Kidney (tissue), 14 donors: ENCODE measurements around the gene CELF4. TPM values are rescaled to one million over a fixed set of nuclear protein-coding genes. Genes with fewer than 3 reads are reported as not detected.

Source experiments
- DNase-seq, 5 donors: peaks; one replicate each; pipeline ENCODE4 v3.0.0-alpha.2; 2013 to 2020
- FAIRE-seq: peaks from 2 replicates; lab custom pipeline; 2012; peaks lifted over from hg19 to GRCh38; lab: Jason Lieb, UNC
- H3K27ac ChIP-seq, 2 donors: one replicate each; pipeline ENCODE4 v1.7.0; 2013; ENCODE audit warnings: low read depth in 2 of 2, low read length in 2 of 2, inconsistent platforms in 1 of 2
- H3K27me3 ChIP-seq: one replicate; pipeline ENCODE4 v1.7.1; 2013; ENCODE audit warnings: low read length, inconsistent platforms; ENCODE audit not compliant: control insufficient read depth, insufficient read depth
- H3K36me3 ChIP-seq, 3 donors: one replicate each; pipeline versions ENCODE4 v1.7.0 to v1.7.1; 2013; ENCODE audit warnings: low read length in 3 of 3, control low read depth in 1 of 3, inconsistent platforms in 1 of 3; ENCODE audit not compliant: insufficient read depth in 3 of 3, control insufficient read depth in 2 of 3
- H3K4me1 ChIP-seq, 3 donors: one replicate each; pipeline versions ENCODE4 v1.7.0 to v1.7.1; 2013; ENCODE audit warnings: low read length in 3 of 3, inconsistent platforms in 1 of 3, low read depth in 1 of 3; ENCODE audit not compliant: control insufficient read depth in 2 of 3, insufficient read depth in 2 of 3
- H3K4me3 ChIP-seq, 3 donors: one replicate each; pipeline versions ENCODE4 v1.7.0 to v1.8.1; 2013; ENCODE audit warnings: low read length in 3 of 3, control low read depth in 1 of 3, inconsistent platforms in 1 of 3
- H3K9ac ChIP-seq, 3 donors: one replicate each; pipeline versions ENCODE4 v1.7.0 to v1.7.1; 2013; ENCODE audit warnings: low read length in 3 of 3, control low read depth in 1 of 3, inconsistent platforms in 1 of 3
- H3K9me3 ChIP-seq, 3 donors: one replicate each; pipeline versions ENCODE4 v1.7.0 to v1.7.1; 2013; ENCODE audit warnings: low read length in 3 of 3, control low read depth in 1 of 3, inconsistent platforms in 1 of 3; ENCODE audit not compliant: control insufficient read depth in 2 of 3, insufficient read depth in 1 of 3
- intact Hi-C: fragments of 100-400 bp; cut with DNase I; formaldehyde crosslinking; loops from one replicate; pipeline ENCODE4 v1.11.1; 2022
- polyA plus RNA-seq: library from polyadenylated mRNA; stranded (reverse); fragments of 350-450 nt; fragmentation: Illumina TruSeq; extraction: RNeasy Lipid Tissue Mini Kit (QIAGEN cat#74804); gene quantifications from one replicate; pipeline ENCODE4 v1.2.3, GENCODE V29; 2014; ENCODE audit warnings: low read depth, low replicate concordance; ENCODE audit not compliant: insufficient read depth
- total RNA-seq: library from RNA; stranded (reverse); fragmentation: NEBNext Ultra II Directional; extraction: Animal tissue kit (Norgen Biotek cat#: 25700); gene quantifications from one replicate; pipeline ENCODE4 v1.2.1, GENCODE V29; 2021
- TF ChIP-seq, protein P1 (sequence below): IDR thresholded peaks from 3 replicates; pipeline ENCODE4 v1.5.1; 2012; ENCODE audit warnings: mild to moderate bottlenecking, moderate library complexity, borderline replicate concordance; ENCODE audit not compliant: insufficient read depth; ENCODE audit errors: extremely low read depth
- donor health status: control.
- donor health status: control.
- donor health status: control.
- donor health status: control.
- donor health status: control.
- donor health status: DM: yes; HTN: yes; CAD: no.
- donor health status: Normal renal cell carcinoma (clear cell type).

Gene CELF4
- total and polyA plus RNA-seq, 2 donors from 2014 or later = 0.85 to 1.5 TPM

GRCh38 chr18:37351110-37351509 is 214.5 kb downstream of the CELF4 start:
- no peak overlapping the region for H3K9ac ChIP-seq
- no peaks in the 10 kb centered on the region for H3K27me3 ChIP-seq
- H3K36me3 ChIP-seq = no peaks in the 10 kb centered on the region
- intact Hi-C loops = no loop called here
- H3K4me1 ChIP-seq = no peaks in the 10 kb centered on the region
- no peak for DNase-seq
- H3K4me3 ChIP-seq = no peak overlapping the region
- H3K27ac ChIP-seq = no peak overlapping the region
- TF ChIP-seq, protein P1, sequence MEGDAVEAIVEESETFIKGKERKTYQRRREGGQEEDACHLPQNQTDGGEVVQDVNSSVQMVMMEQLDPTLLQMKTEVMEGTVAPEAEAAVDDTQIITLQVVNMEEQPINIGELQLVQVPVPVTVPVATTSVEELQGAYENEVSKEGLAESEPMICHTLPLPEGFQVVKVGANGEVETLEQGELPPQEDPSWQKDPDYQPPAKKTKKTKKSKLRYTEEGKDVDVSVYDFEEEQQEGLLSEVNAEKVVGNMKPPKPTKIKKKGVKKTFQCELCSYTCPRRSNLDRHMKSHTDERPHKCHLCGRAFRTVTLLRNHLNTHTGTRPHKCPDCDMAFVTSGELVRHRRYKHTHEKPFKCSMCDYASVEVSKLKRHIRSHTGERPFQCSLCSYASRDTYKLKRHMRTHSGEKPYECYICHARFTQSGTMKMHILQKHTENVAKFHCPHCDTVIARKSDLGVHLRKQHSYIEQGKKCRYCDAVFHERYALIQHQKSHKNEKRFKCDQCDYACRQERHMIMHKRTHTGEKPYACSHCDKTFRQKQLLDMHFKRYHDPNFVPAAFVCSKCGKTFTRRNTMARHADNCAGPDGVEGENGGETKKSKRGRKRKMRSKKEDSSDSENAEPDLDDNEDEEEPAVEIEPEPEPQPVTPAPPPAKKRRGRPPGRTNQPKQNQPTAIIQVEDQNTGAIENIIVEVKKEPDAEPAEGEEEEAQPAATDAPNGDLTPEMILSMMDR = no peak
- FAIRE-seq = no peak
- H3K9me3 ChIP-seq = no peaks in the 10 kb centered on the region

GRCh38 chr18:37348729-37349128 is 216.9 kb downstream of the CELF4 start:
- Histone ChIP-seq H3K27ac (no peak overlapping the region), H3K9ac (no peak overlapping the region), H3K36me3 (no peaks in the 10 kb centered on the region), H3K4me1 (no peaks in the 10 kb centered on the region), H3K27me3 (no peaks in the 10 kb centered on the region), H3K9me3 (no peaks in the 10 kb centered on the region), H3K4me3 (no peak overlapping the region)
- no peak for DNase-seq
- TF ChIP-seq, protein P1 = no peak
- intact Hi-C loops = no loop called here
- no peak for FAIRE-seq

- no peak for DNase-seq
- H3K4me3 ChIP-seq = no peak overlapping the region
- no peak overlapping the region for H3K27ac ChIP-seq
- intact Hi-C loops = no loop called here
- no peak for FAIRE-seq
- TF ChIP-seq, protein P1 = no peak
- no peak overlapping the region for H3K9ac ChIP-seq
- H3K4me1 ChIP-seq = no peaks in the 10 kb centered on the region
- H3K9me3 ChIP-seq = no peaks in the 10 kb centered on the region
- no peaks in the 10 kb centered on the region for H3K27me3 ChIP-seq
- H3K36me3 ChIP-seq = no peaks in the 10 kb centered on the region
These were observed 219.6 kb downstream of the CELF4 start for GRCh38 chr18:37346048-37346447.

GRCh38 chr18:37343542-37343851 is 222.1 kb downstream of the CELF4 start:
- no peak for DNase-seq
- Histone ChIP-seq H3K27me3 (no peaks in the 10 kb centered on the region), H3K36me3 (no peaks in the 10 kb centered on the region), H3K4me3 (no peak overlapping the region), H3K9ac (no peak overlapping the region), H3K9me3 (no peaks in the 10 kb centered on the region), H3K27ac (no peak overlapping the region), H3K4me1 (no peaks in the 10 kb centered on the region)
- TF ChIP-seq, protein P1 = no peak
- intact Hi-C loops = no loop called here
- no peak for FAIRE-seq
